VCaP (cell line): ENCODE data around the gene PAK4.

ENCODE experiments used
- H3K27ac ChIP-seq: fragments of 450-650 bp; 2 replicates; pipeline ENCODE4 v1.5.1; 2017
- CTCF ChIP-seq: fragments of 450-650 bp; conservative IDR thresholded peaks from 2 replicates; pipeline ENCODE4 v1.5.1; 2017; ENCODE audit warnings: mild to moderate bottlenecking, moderate library complexity

PAK4 gene

GRCh38 chr19:39178296-39179006, 52.9 kb downstream of the PAK4 start:
- TF ChIP-seq CTCF, result no peak

GRCh38 chr19:39179754-39180153, 54.2 kb downstream of the PAK4 start:
- TF ChIP-seq CTCF, result no peak
- no peak overlapping the region for H3K27ac ChIP-seq

More at GRCh38 chr19:39178296-39179006, 52.9 kb downstream of the PAK4 start:
- H3K27ac ChIP-seq, result no peak overlapping the region

- H3K27ac ChIP-seq, result no peak overlapping the region
- no peak for TF ChIP-seq CTCF
These were observed 55.2 kb downstream of the PAK4 start for GRCh38 chr19:39180749-39181148.

GRCh38 chr19:39181500-39182173, 56.1 kb downstream of the PAK4 start:
- TF ChIP-seq CTCF, result no peak
- no peak overlapping the region for H3K27ac ChIP-seq

GRCh38 chr19:39182174-39182505, 56.6 kb downstream of the PAK4 start:
- TF ChIP-seq CTCF, result no peak
- no peak overlapping the region for H3K27ac ChIP-seq

GRCh38 chr19:39183104-39183503, 57.5 kb downstream of the PAK4 start:
- no peak overlapping the region for H3K27ac ChIP-seq

DNA sequence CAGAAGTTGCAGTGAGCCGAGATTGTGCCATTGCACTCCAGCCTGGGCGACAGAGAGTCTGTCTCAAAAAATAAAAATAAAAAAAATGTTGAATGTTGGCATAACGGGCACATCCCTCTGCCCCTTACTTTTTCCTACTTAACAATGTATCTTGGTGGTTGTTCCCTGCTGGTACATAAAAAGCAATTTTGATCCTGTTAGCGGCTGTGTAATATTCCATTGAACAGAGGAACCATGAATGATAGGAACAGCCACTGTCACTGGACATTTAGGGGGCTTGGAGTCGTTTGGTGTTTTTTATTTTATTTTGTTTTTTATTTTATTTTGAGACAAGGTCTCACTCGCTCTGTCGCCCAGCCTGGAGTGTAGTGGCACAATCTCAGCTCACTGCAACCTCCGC, 60.8 kb downstream of the PAK4 start:
- H3K27ac ChIP-seq, result no peak overlapping the region
- no peak for TF ChIP-seq CTCF

More at GRCh38 chr19:39183104-39183503, 57.5 kb downstream of the PAK4 start:
- TF ChIP-seq CTCF, result no peak
